Caco-2 (cell line): ENCODE data around the gene ZNF474. TPM values are rescaled to one million over a fixed set of nuclear protein-coding genes. Genes with fewer than 3 reads are reported as not detected.

Experiments
- BruUV-seq: library from RNA; stranded (reverse); fragments of 400-500 nt; replicated peaks from 2 replicates; lab custom pipeline; 2021; lab: Mats Ljungman, UMichigan
- CTCF ChIA-PET: fragments of 300-600 bp; sonication (Branson Sonifier 250); formaldehyde crosslinking; loops from one replicate; lab custom pipeline; 2022; ENCODE audit warnings: antibody characterized with exemption; lab: Charles Lee
- POLR2A ChIA-PET: fragments of 300-600 bp; sonication (Branson Sonifier 250); formaldehyde crosslinking; loops from one replicate; lab custom pipeline; 2022; ENCODE audit warnings: antibody characterized with exemption; lab: Charles Lee
- DNase-seq, 2 experiments: peaks; one replicate each; pipeline versions ENCODE4 v3.0.0 to v3.0.0-alpha.2; 2020 to 2022
- H3K27me3 ChIP-seq: replicated peaks from 2 replicates; pipeline ENCODE4 v1.6.0; 2011; ENCODE audit warnings: low read length; ENCODE audit not compliant: control insufficient read depth, insufficient read depth
- H3K36me3 ChIP-seq: 2 replicates; pipeline ENCODE4 v1.5.1; 2011; ENCODE audit warnings: low read length; ENCODE audit not compliant: control insufficient read depth, insufficient read depth
- H3K4me1 ChIP-seq: fragments of 250-450 bp; sonication (Bioruptor Pico); 2 replicates; pipeline ENCODE4 v1.5.1; 2020; ENCODE audit warnings: mild to moderate bottlenecking
- H3K4me3 ChIP-seq: 2 replicates; pipeline ENCODE4 v1.5.1; 2011; ENCODE audit warnings: low read depth, mild to moderate bottlenecking, control low read depth, low read length
- H3K9me3 ChIP-seq: fragments of 250-450 bp; sonication (Bioruptor Pico); 2 replicates; pipeline ENCODE4 v1.5.1; 2020; ENCODE audit warnings: mild to moderate bottlenecking, moderate library complexity
- H3K27ac Mint-ChIP-seq: one replicate; pipeline ENCODE4 v1.8.0; 2022; ENCODE audit warnings: mixed read lengths; ENCODE audit not compliant: unreplicated experiment
- H3K27me3 Mint-ChIP-seq: one replicate; pipeline ENCODE4 v1.8.0; 2022; ENCODE audit warnings: mixed read lengths; ENCODE audit not compliant: insufficient read depth, unreplicated experiment
- H3K36me3 Mint-ChIP-seq: one replicate; pipeline ENCODE4 v1.8.0; 2022; ENCODE audit warnings: mild to moderate bottlenecking, mixed read lengths; ENCODE audit not compliant: insufficient read depth, unreplicated experiment
- H3K4me1 Mint-ChIP-seq: one replicate; pipeline ENCODE4 v1.8.0; 2022; ENCODE audit warnings: low read depth, mixed read lengths; ENCODE audit not compliant: unreplicated experiment
- H3K4me3 Mint-ChIP-seq: one replicate; pipeline ENCODE4 v1.8.0; 2022; ENCODE audit warnings: mild to moderate bottlenecking, moderate library complexity, mixed read lengths; ENCODE audit not compliant: unreplicated experiment
- H3K9me3 Mint-ChIP-seq: one replicate; pipeline ENCODE4 v1.8.0; 2022; ENCODE audit warnings: mixed read lengths; ENCODE audit not compliant: unreplicated experiment
- intact Hi-C: fragments of 100-400 bp; cut with micrococcal nuclease; formaldehyde crosslinking; loops from one replicate; pipeline ENCODE4 v1.10.0; 2022; ENCODE audit not compliant: unreplicated experiment
- total RNA-seq: library from RNA; stranded (reverse); gene quantifications from 2 replicates; pipeline ENCODE4 v1.2.3, GENCODE V29; 2022
- TF ChIP-seq, protein P1 (sequence below), 2 experiments: fragments of 200-600 bp in 1 of 2; IDR thresholded peaks; 1 replicate in 1 of 2; 2 replicates in 1 of 2; pipeline versions ENCODE4 v1.5.1 to v1.8.0; 2011 to 2022; ENCODE audit warnings: antibody characterized with exemption in 1 of 2, control low read depth in 1 of 2, inconsistent platforms in 1 of 2, low read depth in 1 of 2, low read length in 1 of 2, mild to moderate bottlenecking in 1 of 2, moderate library complexity in 1 of 2; ENCODE audit not compliant: insufficient read depth in 1 of 2, severe bottlenecking in 1 of 2, unreplicated experiment in 1 of 2

Gene ZNF474
- total RNA-seq, 1 experiment from 2014 or later: not detected

- no TSS peak for BruUV-seq
- intact Hi-C loops: no loop called here
- TF ChIP-seq, protein P1, sequence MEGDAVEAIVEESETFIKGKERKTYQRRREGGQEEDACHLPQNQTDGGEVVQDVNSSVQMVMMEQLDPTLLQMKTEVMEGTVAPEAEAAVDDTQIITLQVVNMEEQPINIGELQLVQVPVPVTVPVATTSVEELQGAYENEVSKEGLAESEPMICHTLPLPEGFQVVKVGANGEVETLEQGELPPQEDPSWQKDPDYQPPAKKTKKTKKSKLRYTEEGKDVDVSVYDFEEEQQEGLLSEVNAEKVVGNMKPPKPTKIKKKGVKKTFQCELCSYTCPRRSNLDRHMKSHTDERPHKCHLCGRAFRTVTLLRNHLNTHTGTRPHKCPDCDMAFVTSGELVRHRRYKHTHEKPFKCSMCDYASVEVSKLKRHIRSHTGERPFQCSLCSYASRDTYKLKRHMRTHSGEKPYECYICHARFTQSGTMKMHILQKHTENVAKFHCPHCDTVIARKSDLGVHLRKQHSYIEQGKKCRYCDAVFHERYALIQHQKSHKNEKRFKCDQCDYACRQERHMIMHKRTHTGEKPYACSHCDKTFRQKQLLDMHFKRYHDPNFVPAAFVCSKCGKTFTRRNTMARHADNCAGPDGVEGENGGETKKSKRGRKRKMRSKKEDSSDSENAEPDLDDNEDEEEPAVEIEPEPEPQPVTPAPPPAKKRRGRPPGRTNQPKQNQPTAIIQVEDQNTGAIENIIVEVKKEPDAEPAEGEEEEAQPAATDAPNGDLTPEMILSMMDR (IDR thresholded peaks at IDR 0.05; ENCODE audit: insufficient read depth in 1 of 2, low read depth in 1 of 2, low read length in 1 of 2, severe bottlenecking in 1 of 2, unreplicated experiment in 1 of 2): no peak
- no peaks in the 10 kb centered on the region for H3K27me3 ChIP-seq
- Mint-ChIP-seq H3K4me3 (no peak overlapping the region), H3K4me1 (no peaks in the 10 kb centered on the region), H3K27ac (no peak overlapping the region), H3K9me3 (no peaks in the 10 kb centered on the region), H3K36me3 (no peaks in the 10 kb centered on the region), H3K27me3 (peaks cover 23% of the 10 kb centered on the region)
- H3K4me1 ChIP-seq: no peaks in the 10 kb centered on the region
- no peak overlapping the region for H3K4me3 ChIP-seq
- no peaks in the 10 kb centered on the region for H3K9me3 ChIP-seq
- no peak for DNase-seq
- POLR2A ChIA-PET: no interaction called here
- CTCF ChIA-PET: no interaction called here
- H3K36me3 ChIP-seq: no peaks in the 10 kb centered on the region
Measured at GRCh38 chr5:122112733-122113558, 16.4 kb upstream of the ZNF474 start.

DNA sequence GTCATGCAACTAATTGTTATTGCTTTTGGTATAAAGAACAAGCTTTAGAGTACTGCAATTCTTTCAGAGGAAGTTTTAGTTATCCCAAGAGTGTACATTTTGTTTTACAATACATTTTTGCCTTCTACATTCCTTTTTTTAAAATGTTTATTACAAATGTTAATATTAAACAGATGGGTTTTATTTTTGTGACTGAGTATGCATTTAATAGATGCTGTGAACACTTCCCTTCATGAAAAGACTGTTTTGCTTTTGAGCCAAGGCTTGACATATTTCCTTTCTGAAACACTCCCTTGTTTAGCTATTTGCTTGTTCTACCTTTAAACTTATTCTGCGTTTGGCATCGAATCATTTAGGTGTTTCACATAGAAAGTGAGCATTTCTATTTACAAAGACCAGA, 14.8 kb upstream of the ZNF474 start:
- H3K4me1 Mint-ChIP-seq: no peaks in the 10 kb centered on the region
- H3K36me3 Mint-ChIP-seq: no peaks in the 10 kb centered on the region
- H3K4me3 Mint-ChIP-seq: no peak overlapping the region
- no TSS peak for BruUV-seq
- ChIA-PET CTCF (no interaction called here), POLR2A (no interaction called here)
- peaks cover 21% of the 10 kb centered on the region for H3K27me3 Mint-ChIP-seq
- no peaks in the 10 kb centered on the region for H3K27me3 ChIP-seq
- no peaks in the 10 kb centered on the region for H3K9me3 Mint-ChIP-seq
- intact Hi-C loops: no loop called here
- TF ChIP-seq, protein P1 (IDR thresholded peaks at IDR 0.05; ENCODE audit: insufficient read depth in 1 of 2, low read depth in 1 of 2, low read length in 1 of 2, severe bottlenecking in 1 of 2, unreplicated experiment in 1 of 2): no peak
- DNase-seq: no peak
- no peaks in the 10 kb centered on the region for H3K36me3 ChIP-seq
- no peak overlapping the region for H3K4me3 ChIP-seq
- H3K9me3 ChIP-seq: no peaks in the 10 kb centered on the region
- no peaks in the 10 kb centered on the region for H3K4me1 ChIP-seq
- no peak overlapping the region for H3K27ac Mint-ChIP-seq

- intact Hi-C loops: no loop called here
Measured at GRCh38 chr5:122118356-122118948, 10.9 kb upstream of the ZNF474 start.

More at GRCh38 chr5:122118356-122118948, 10.9 kb upstream of the ZNF474 start:
- no peaks in the 10 kb centered on the region for H3K36me3 Mint-ChIP-seq
- TF ChIP-seq, protein P1 (IDR thresholded peaks at IDR 0.05; ENCODE audit: insufficient read depth in 1 of 2, low read depth in 1 of 2, low read length in 1 of 2, severe bottlenecking in 1 of 2, unreplicated experiment in 1 of 2): no peak
- POLR2A ChIA-PET: no interaction called here
- Histone ChIP-seq H3K9me3 (no peaks in the 10 kb centered on the region), H3K4me1 (no peaks in the 10 kb centered on the region), H3K36me3 (no peaks in the 10 kb centered on the region), H3K27me3 (no peaks in the 10 kb centered on the region; the same call in 1 of the 2 replicates), H3K4me3 (no peak overlapping the region)
- H3K9me3 Mint-ChIP-seq: no peaks in the 10 kb centered on the region
- CTCF ChIA-PET: no interaction called here
- no peak for DNase-seq
- H3K4me1 Mint-ChIP-seq: no peaks in the 10 kb centered on the region
- peaks cover 12% of the 10 kb centered on the region for H3K27me3 Mint-ChIP-seq
- H3K27ac Mint-ChIP-seq: no peak overlapping the region
- H3K4me3 Mint-ChIP-seq: no peak overlapping the region
- no TSS peak for BruUV-seq
